Measurements from ENCODE around the gene RESP18. TPM values are rescaled to one million over a fixed set of nuclear protein-coding genes. Genes with fewer than 3 reads are reported as not detected.

Gene RESP18
- total RNA-seq, 1 donor from 2014 or later = not detected

Other genes with a start within 250 kb of the RESP18 start
- 8.9 TPM for gene NHEJ1, start 171.9 kb downstream of the RESP18 start, total RNA-seq
- gene SLC23A3, start 162.7 kb downstream of the RESP18 start, total RNA-seq = 0.64 TPM
- gene CNPPD1, start 155.8 kb downstream of the RESP18 start, total RNA-seq = 49.3 TPM
- gene RETREG2, start 154.5 kb downstream of the RESP18 start, total RNA-seq = 41.6 TPM
- 41.1 TPM for gene ZFAND2B, start 126.0 kb downstream of the RESP18 start, total RNA-seq
- gene ABCB6, start 113.8 kb downstream of the RESP18 start, total RNA-seq = 22.6 TPM
- 29.9 TPM for gene ATG9A, start 103.1 kb downstream of the RESP18 start, total RNA-seq
- 18.2 TPM for gene ANKZF1, start 102.9 kb downstream of the RESP18 start, total RNA-seq
- 2.4 TPM for gene GLB1L, start 87.3 kb downstream of the RESP18 start, total RNA-seq
- gene STK16, start 87.3 kb downstream of the RESP18 start, total RNA-seq = 30.0 TPM
- gene TUBA4B, start 79.5 kb downstream of the RESP18 start, total RNA-seq = not detected
- 138 TPM for gene TUBA4A, start 78.8 kb downstream of the RESP18 start, total RNA-seq
- gene DNAJB2, start 53.4 kb downstream of the RESP18 start, total RNA-seq = 51.7 TPM
- gene PTPRN, start 23.3 kb downstream of the RESP18 start, total RNA-seq = not detected
- gene DNPEP, start 55.2 kb upstream of the RESP18 start, total RNA-seq = 32.3 TPM
- 29.3 TPM for gene DES, start 85.6 kb upstream of the RESP18 start, total RNA-seq
- 3.8 TPM for gene SPEG, start 102.1 kb upstream of the RESP18 start, total RNA-seq
- 19.9 TPM for gene GMPPA, start 166.1 kb upstream of the RESP18 start, total RNA-seq
- not detected for gene ASIC4, start 181.7 kb upstream of the RESP18 start, total RNA-seq
- 27.1 TPM for gene CHPF, start 211.1 kb upstream of the RESP18 start, total RNA-seq
- gene TMEM198, start 211.3 kb upstream of the RESP18 start, total RNA-seq = 1.2 TPM
- 13.0 TPM for gene OBSL1, start 238.8 kb upstream of the RESP18 start, total RNA-seq
- 0.28 TPM for gene INHA, start 239.6 kb upstream of the RESP18 start, total RNA-seq